HG03025 (cell line): ENCODE measurements around the gene NOL9.

Source experiments
- ATAC-seq: cut with Tn5 transposase; IDR thresholded peaks from one replicate; pipeline ENCODE4 v1.9.1; 2021; ENCODE audit warnings: mild to moderate bottlenecking, moderate library complexity; ENCODE audit not compliant: unreplicated experiment, low FRiP score

Gene NOL9

GRCh38 chr1:6491966-6492365 is 62.3 kb downstream of the NOL9 start:
- ATAC-seq, result no peak

DNA sequence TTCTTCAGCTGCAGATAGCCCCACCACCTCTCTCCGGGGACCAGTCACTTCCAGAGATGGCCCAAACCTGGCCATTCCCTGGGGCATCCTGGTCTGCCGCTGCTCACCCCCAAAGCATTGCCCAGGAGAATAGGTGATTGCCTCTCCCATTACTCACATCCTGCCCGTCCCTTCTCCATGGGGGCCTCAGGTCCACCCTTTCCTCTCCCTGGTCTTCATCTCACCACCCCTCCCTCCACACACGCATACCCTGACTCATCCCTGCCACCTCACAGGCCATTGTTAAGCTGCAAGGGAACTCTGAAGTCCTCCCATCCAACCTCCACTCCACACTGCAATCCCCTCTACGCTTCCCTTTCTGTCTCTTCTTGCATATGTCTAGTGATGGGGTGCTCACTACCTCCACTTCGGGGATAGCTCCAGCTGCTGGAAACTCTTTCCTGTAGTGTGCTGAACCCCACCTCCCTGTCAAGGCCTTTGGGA is 62.8 kb downstream of the NOL9 start, which contains the start of gene PLEKHG5:
Gene PLEKHG5 (minus strand): TSS at position 188 of the 483 bp plus-strand sequence. CDS start 14,096 bp downstream, outside the sequence.
- no peak for ATAC-seq

DNA sequence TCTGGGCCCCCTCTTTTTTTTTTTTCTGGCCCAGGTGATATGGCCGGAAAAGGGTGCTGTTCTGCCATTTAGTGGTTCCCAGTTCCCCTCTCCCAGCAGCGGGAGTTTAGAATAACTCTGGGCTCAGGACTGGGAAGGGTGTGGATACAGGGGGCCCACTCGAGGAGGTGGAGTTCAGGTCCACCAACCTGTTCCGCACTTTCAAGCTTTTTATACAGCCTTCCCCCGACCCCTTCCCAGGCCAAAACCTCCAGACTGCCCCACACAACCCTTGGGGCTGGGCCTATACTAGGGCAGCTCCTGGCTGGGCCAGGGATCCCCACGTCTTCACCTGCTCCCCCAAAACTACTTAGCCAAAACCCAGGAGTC is 63.2 kb downstream of the NOL9 start:
- ATAC-seq, result no peak

- no peak for ATAC-seq
Observed at GRCh38 chr1:6490181-6491080, 63.9 kb downstream of the NOL9 start.

- no peak for ATAC-seq
Observed at GRCh38 chr1:6489799-6490180, 64.5 kb downstream of the NOL9 start.

- no peak for ATAC-seq
Observed at GRCh38 chr1:6489383-6489765, 64.9 kb downstream of the NOL9 start.

- no peak for ATAC-seq
Observed at GRCh38 chr1:6488602-6489382, 65.5 kb downstream of the NOL9 start.

- ATAC-seq, result no peak
Observed at GRCh38 chr1:6487804-6488484, 66.4 kb downstream of the NOL9 start.

DNA sequence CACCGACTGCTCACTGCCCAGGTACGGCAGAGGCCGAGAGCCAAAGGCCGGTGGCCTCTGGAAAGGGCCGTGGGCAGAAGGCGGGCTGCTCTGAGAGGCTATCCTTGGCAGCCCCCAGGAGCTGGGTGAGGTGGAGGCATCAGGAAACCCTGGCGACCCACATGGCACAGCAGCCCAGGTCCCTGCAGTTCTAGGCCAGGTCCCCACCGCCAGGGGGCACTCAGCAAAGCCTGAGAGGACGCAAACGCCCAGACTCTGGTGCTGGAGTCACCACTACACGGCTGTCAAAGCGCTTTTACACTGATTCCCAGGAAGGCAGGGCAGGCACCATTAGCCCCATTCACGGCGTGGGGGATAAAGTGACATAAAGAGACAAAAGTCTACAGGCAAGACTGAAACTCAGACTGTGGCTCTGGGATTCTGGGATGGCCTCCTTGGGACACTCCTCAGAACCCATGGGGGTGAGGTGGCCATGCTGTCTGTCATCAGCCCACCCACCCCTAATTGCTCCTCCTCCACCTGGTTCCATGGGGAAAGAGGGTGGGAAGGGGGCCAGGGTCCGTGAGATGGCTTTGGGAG is 67.8 kb downstream of the NOL9 start:
- ATAC-seq, result no peak

GRCh38 chr1:6485168-6486101 is 68.9 kb downstream of the NOL9 start:
- ATAC-seq, result no peak

GRCh38 chr1:6484826-6485167 is 69.5 kb downstream of the NOL9 start:
- ATAC-seq, result no peak

DNA sequence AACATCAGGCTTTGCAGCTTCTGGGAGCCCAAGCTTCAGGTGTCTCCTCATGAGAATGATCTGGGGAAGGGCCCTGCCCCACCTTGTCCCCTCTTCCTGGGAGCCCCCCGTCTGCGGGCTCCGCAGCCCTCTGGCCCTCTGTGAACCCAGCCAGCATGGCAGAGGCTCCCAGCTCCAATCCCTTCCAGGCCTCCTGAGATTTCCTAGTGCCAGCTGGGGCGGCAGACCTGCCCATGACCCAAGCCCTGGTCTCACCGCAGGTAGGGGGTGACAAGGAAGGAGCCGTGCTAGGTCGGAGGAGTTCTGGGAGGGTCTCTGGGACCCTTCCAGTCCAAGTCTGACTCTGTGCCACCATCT is 70.6 kb downstream of the NOL9 start:
- ATAC-seq, result no peak

DNA sequence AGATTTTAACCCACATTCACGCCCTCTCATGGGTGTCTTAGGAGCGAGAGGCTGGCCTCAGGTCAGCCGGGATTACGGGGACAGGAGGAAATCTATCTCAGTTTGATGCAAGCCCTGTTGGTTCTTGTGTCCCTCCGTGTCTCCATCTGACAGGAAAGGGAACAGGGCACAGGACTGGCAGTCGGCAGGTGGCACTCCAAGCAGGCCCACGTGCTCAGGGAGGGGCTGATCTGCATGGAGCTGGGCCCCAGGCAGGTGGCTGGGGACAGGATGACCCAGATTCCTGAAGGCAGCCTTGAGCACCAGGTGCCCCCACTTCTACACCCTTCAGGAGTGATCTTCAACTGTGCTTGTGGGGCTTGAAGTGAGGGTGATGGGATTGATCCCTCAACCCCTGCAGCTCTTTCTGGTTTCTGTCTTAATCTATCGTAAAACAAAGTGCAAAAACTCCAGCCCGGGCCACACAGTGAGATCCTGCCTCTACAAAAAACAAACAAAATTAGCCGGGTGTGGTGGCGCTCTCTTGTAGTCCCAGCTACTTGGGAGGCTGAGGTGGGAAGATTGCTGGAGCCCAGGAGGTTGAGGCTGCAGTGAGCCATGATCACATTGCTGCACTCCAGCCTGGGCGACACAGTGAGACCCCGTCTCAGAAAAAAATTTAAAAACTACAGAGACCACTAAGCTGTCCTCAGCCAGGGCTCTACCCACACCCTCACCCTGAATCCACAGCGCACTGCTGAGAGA is 71.1 kb downstream of the NOL9 start:
- no peak for ATAC-seq

DNA sequence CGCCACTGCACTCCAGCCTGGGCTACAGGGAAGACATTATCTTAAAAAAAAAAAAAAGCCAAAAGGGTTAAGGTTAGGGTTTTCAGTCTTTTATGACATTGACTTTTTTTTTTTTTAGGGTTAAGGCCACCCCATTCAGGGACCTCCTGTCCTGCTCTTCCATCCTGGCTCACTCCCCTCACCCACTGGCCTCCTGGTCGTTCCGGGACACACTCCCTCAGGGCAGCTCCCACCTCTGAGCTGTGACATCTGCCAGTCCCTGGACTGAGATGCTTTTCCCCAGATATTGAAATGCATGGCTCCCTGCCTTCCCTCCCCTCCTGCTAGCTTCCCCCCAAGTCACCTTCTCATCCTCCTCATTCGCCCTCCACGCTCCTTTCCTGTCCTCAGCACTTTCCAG is 72.5 kb downstream of the NOL9 start:
- ATAC-seq, result no peak

GRCh38 chr1:6477039-6477820 is 77.1 kb downstream of the NOL9 start:
- no peak for ATAC-seq

DNA sequence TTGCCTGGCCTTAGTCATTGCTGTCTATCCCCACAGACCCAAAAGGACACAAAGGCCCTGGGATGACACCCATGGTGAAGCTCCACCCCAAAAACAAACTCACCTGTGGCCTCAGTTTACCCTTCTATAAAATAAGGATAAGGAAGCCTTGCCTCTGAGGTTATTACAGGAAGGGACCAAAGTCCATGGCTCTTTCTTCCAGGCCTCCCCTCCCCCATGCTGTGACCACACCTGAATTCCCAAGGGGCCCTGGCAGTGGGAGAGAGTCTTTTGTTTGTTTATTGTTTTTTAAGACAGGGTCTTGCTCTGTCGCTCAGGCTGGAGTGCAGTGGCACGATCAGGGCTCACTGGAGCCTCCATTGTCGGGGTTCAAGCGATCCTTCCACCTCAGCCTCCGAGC is 77.8 kb downstream of the NOL9 start:
- ATAC-seq, result no peak

DNA sequence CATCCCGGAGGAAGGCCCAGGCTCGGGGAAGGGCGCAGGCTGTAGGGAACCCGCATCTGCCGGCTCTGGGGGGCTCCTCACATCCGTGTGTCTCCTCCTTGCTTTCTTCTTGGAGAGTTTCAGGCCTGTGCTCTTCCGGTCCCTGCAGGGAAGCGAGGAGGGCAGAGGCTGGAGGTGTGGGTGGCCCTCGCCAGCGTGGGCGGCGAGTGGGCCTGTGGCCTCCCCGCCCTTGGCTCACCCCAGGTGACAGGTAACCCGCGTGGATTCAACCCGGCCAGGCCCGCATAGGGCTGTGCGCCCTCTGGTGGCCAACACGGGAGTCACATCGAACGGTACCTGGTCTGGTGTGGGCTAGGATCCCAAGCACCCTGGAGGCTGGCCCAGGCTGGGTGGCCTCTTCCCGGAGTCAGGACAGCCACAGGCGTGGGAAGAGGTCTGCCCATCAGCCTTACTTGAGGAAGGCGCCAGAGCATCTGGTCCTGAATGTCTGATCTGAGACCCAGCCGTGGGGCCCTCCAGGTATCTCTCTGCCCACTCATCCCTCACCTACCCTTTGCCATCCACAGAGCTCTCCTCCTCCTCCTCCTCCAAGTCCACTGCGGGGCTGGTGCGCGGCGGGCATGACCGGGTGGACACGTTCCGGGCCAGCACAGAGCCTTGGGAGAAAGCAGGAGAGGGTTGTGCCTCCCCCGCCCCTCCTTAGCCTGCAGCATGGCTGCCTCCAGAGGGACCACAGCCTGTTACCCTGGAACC is 78.8 kb downstream of the NOL9 start:
- no peak for ATAC-seq
